OCI-LY7 (cell line): ENCODE measurements around the gene COL15A1. TPM values are rescaled to one million over a fixed set of nuclear protein-coding genes. Genes with fewer than 3 reads are reported as not detected.

Experiments
- BruUV-seq: library from RNA; stranded (reverse); fragments of 400-500 nt; replicated peaks from 2 replicates; lab custom pipeline; 2021; lab: Mats Ljungman, UMichigan
- CTCF ChIA-PET: fragments of 300-600 bp; sonication (Branson Sonifier 250); formaldehyde crosslinking; loops from one replicate; lab custom pipeline; 2022; ENCODE audit warnings: antibody characterized with exemption; ENCODE audit not compliant: unreplicated experiment; lab: Charles Lee
- POLR2A ChIA-PET: fragments of 300-600 bp; sonication (Branson Sonifier 250); formaldehyde crosslinking; loops from one replicate; lab custom pipeline; 2022; ENCODE audit warnings: antibody characterized with exemption; lab: Charles Lee
- DNase-seq: peaks from one replicate; pipeline ENCODE4 v3.0.0-alpha.2; 2015; ENCODE audit warnings: low spot score
- H2AFZ ChIP-seq: fragments of 200-600 bp; sonication (generic), shearing (Covaris generic); 2 replicates; pipeline ENCODE4 v1.6.1; 2014; ENCODE audit warnings: mild to moderate bottlenecking, antibody characterized with exemption, low read length, moderate library complexity
- H3K27ac ChIP-seq: fragments of 200-600 bp; sonication (generic); 2 replicates; pipeline ENCODE4 v1.5.1; 2014; ENCODE audit warnings: mixed run types, low read depth, mild to moderate bottlenecking, moderate library complexity, low read length, inconsistent platforms; ENCODE audit not compliant: poor library complexity, severe bottlenecking
- H3K36me3 ChIP-seq: fragments of 200-600 bp; sonication (generic); 2 replicates; pipeline ENCODE4 v1.6.1; 2014; ENCODE audit warnings: mild to moderate bottlenecking, antibody characterized with exemption, low read length, moderate library complexity, mixed read lengths; ENCODE audit not compliant: insufficient read depth
- H3K4me1 ChIP-seq: fragments of 200-600 bp; sonication (generic); 2 replicates; pipeline ENCODE4 v1.5.1; 2014; ENCODE audit warnings: mild to moderate bottlenecking, low read length; ENCODE audit not compliant: insufficient read depth, poor library complexity, severe bottlenecking
- H3K4me2 ChIP-seq: fragments of 200-600 bp; sonication (generic); 2 replicates; pipeline ENCODE4 v1.6.1; 2014; ENCODE audit warnings: mild to moderate bottlenecking, low read length
- H3K4me3 ChIP-seq: fragments of 200-600 bp; sonication (generic); 2 replicates; pipeline ENCODE4 v1.5.1; 2014; ENCODE audit warnings: mild to moderate bottlenecking, low read depth, low read length; ENCODE audit not compliant: poor library complexity, severe bottlenecking
- H3K79me2 ChIP-seq: fragments of 200-600 bp; sonication (generic); 2 replicates; pipeline ENCODE4 v1.6.1; 2016; ENCODE audit warnings: low read depth, mild to moderate bottlenecking, low read length, moderate library complexity, mixed read lengths; ENCODE audit not compliant: insufficient read depth
- H3K9me2 ChIP-seq: fragments of 200-600 bp; sonication (generic); 2 replicates; pipeline ENCODE4 v1.6.1; 2016; ENCODE audit warnings: mild to moderate bottlenecking, low read length, mixed read lengths; ENCODE audit not compliant: insufficient read depth
- H3K9me3 ChIP-seq: fragments of 200-600 bp; sonication (generic); 2 replicates; pipeline ENCODE4 v1.6.1; 2014; ENCODE audit warnings: mild to moderate bottlenecking, mixed run types, low read length, mixed read lengths
- H4K20me1 ChIP-seq: fragments of 200-600 bp; sonication (generic); 2 replicates; pipeline ENCODE4 v1.6.1; 2014; ENCODE audit warnings: mild to moderate bottlenecking, antibody characterized with exemption, low read length, moderate library complexity, mixed read lengths; ENCODE audit not compliant: insufficient read depth
- EZH2phosphoT487 ChIP-seq: fragments of 200-600 bp; sonication (generic); IDR thresholded peaks from 2 replicates; pipeline ENCODE4 v1.6.1; 2018; ENCODE audit warnings: low read depth, borderline replicate concordance, mild to moderate bottlenecking, mixed run types, antibody characterized with exemption, low read length, moderate library complexity, mixed read lengths
- intact Hi-C: fragments of 100-400 bp; cut with micrococcal nuclease; formaldehyde crosslinking; loops from one replicate; pipeline ENCODE4 v1.10.0; 2022; ENCODE audit not compliant: unreplicated experiment
- total RNA-seq, 2 experiments: library from RNA; depleted of rRNA in 1 of 2; stranded (reverse); fragments of >200 nt in 1 of 2; shearing (Covaris generic) in 1 of 2; gene quantifications; 2 replicates each; pipeline ENCODE4 v1.2.3, GENCODE V29; 2014 to 2022
- TF ChIP-seq, protein P1 (sequence below): fragments of 200-600 bp; sonication (generic); conservative IDR thresholded peaks from 2 replicates; pipeline ENCODE4 v1.5.1; 2014; ENCODE audit warnings: mild to moderate bottlenecking, antibody characterized with exemption, low read length, moderate library complexity, mixed read lengths

The COL15A1 gene
- total RNA-seq, 2 experiments from 2014 or later = not detected

DNA sequence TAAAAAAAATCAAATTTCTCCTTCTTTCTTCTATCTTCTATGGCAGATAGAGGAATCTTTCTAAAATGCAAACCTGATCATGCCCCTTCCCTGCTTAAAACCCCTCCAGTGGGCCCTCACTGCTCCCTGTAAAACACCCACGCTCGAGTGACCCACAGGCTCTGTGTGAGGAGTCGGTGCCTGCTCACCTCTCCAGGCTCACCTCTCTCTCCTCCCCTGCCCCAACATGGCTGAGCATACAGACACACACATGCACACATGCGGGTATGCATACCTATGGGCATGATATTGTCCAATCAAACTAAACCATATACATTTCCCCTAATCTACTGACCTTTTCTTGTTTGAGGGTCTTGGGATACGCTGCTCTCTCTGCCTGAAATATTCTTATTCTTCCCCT lies 40.8 kb upstream of the COL15A1 start:
- CTCF ChIA-PET = no interaction called here
- no peaks in the 10 kb centered on the region for H3K9me3 ChIP-seq

DNA sequence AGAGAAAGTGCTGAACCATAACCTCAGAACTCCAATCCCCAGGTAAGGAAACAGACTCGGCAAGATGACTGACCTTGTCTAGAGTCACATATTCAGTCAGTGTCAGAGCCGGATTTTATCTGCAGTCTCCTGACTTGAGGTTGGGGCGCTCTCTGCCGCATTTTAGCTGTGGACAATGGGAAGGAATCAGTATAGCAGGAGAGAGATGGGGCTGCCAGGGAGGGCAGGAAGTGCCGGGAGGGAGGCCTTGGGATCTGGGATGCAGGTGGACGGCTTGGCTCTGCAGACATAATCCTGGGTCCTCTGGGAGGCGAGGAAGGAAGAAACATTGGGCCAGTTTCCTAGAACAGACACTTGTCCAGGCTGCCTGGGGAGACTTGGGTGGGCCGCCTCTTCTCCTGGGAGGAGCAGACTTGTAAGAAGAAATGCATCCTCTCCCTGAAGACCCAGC lies 39.7 kb upstream of the COL15A1 start:
- no peak for TF ChIP-seq EZH2phosphoT487
- TF ChIP-seq, protein P1, sequence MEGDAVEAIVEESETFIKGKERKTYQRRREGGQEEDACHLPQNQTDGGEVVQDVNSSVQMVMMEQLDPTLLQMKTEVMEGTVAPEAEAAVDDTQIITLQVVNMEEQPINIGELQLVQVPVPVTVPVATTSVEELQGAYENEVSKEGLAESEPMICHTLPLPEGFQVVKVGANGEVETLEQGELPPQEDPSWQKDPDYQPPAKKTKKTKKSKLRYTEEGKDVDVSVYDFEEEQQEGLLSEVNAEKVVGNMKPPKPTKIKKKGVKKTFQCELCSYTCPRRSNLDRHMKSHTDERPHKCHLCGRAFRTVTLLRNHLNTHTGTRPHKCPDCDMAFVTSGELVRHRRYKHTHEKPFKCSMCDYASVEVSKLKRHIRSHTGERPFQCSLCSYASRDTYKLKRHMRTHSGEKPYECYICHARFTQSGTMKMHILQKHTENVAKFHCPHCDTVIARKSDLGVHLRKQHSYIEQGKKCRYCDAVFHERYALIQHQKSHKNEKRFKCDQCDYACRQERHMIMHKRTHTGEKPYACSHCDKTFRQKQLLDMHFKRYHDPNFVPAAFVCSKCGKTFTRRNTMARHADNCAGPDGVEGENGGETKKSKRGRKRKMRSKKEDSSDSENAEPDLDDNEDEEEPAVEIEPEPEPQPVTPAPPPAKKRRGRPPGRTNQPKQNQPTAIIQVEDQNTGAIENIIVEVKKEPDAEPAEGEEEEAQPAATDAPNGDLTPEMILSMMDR = no peak
- intact Hi-C loops = no loop called here
- H3K4me3 ChIP-seq = no peak overlapping the region
- no peaks in the 10 kb centered on the region for H3K79me2 ChIP-seq
- H3K27ac ChIP-seq = no peak overlapping the region
- H3K9me2 ChIP-seq = no peaks in the 10 kb centered on the region
- no peaks in the 10 kb centered on the region for H3K4me1 ChIP-seq
- H4K20me1 ChIP-seq = no peaks in the 10 kb centered on the region
- ChIA-PET CTCF (no interaction called here), POLR2A (no interaction called here)
- BruUV-seq = no TSS peak
- H2AFZ ChIP-seq = no peak overlapping the region
- no peak overlapping the region for H3K4me2 ChIP-seq
- no peaks in the 10 kb centered on the region for H3K36me3 ChIP-seq
- DNase-seq = no peak
- no peaks in the 10 kb centered on the region for H3K9me3 ChIP-seq

More for the DNA sequence above, 40.8 kb upstream of the COL15A1 start:
- no peak overlapping the region for H2AFZ ChIP-seq
- intact Hi-C loops = no loop called here
- POLR2A ChIA-PET = no interaction called here
- no peaks in the 10 kb centered on the region for H3K36me3 ChIP-seq
- H4K20me1 ChIP-seq = no peaks in the 10 kb centered on the region
- no peak overlapping the region for H3K27ac ChIP-seq
- no TSS peak for BruUV-seq
- H3K4me3 ChIP-seq = no peak overlapping the region
- H3K9me2 ChIP-seq = no peaks in the 10 kb centered on the region
- no peaks in the 10 kb centered on the region for H3K79me2 ChIP-seq
- H3K4me1 ChIP-seq = no peaks in the 10 kb centered on the region
- H3K4me2 ChIP-seq = no peak overlapping the region
- TF ChIP-seq, protein P1 = no peak
- no peak for TF ChIP-seq EZH2phosphoT487
- DNase-seq = no peak

DNA sequence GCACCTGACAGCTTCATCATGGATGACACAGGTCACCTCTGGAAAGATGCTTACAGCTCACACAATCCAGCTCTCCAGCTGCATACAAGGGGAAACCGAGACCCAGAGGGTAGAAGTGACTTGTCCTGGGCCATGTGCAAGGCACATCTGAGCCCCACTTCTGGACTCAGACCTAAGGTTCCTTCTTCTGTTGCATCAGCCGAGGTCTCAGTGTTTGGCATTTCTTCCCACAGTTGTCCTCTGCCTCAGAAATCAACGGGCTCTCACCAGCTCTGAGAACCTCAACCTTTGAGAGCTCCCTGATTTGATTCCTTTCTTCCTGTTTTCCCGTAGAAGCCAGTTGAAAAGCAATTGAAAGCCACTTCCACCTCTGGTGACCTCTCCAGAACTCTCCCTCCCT lies 38.7 kb upstream of the COL15A1 start:
- intact Hi-C loops = loop anchor here (5.0 kb wide), 1 partner anchor 882 kb away; no protein-coding TSS in a partner anchor
- Histone ChIP-seq H3K4me2 (no peak overlapping the region), H3K36me3 (no peaks in the 10 kb centered on the region), H2AFZ (no peak overlapping the region), H3K4me3 (no peak overlapping the region), H3K27ac (no peak overlapping the region), H3K9me3 (no peaks in the 10 kb centered on the region), H3K9me2 (no peaks in the 10 kb centered on the region), H3K79me2 (no peaks in the 10 kb centered on the region), H4K20me1 (no peaks in the 10 kb centered on the region), H3K4me1 (no peaks in the 10 kb centered on the region)
- no TSS peak for BruUV-seq
- ChIA-PET POLR2A (interaction anchor here (1.2 kb wide), 1 partner anchor 12 kb away, joined by 4 read pairs; no protein-coding TSS in a partner anchor), CTCF (no interaction called here)
- TF ChIP-seq, protein P1 = no peak
- TF ChIP-seq EZH2phosphoT487 = no peak
- no peak for DNase-seq
